GM21529 (cell line): ENCODE data around the gene KCNB1.

Experiments
- ATAC-seq: cut with Tn5 transposase; IDR thresholded peaks from one replicate; pipeline ENCODE4 v1.9.1; 2021; ENCODE audit not compliant: unreplicated experiment

KCNB1 gene

GRCh38 chr20:49471397-49471796 lies 11.1 kb downstream of the KCNB1 start:
- ATAC-seq = no peak

- no peak for ATAC-seq
Observed at GRCh38 chr20:49470922-49471321, 11.5 kb downstream of the KCNB1 start.

GRCh38 chr20:49469060-49469459 lies 13.4 kb downstream of the KCNB1 start:
- no peak for ATAC-seq

- ATAC-seq = no peak
Observed at GRCh38 chr20:49468412-49468811, 14.1 kb downstream of the KCNB1 start.

GRCh38 chr20:49466114-49466912 lies 16.2 kb downstream of the KCNB1 start:
- ATAC-seq = no peak

- ATAC-seq = no peak
Observed at GRCh38 chr20:49464556-49464955, 17.9 kb downstream of the KCNB1 start.

GRCh38 chr20:49462626-49463025 lies 19.8 kb downstream of the KCNB1 start:
- no peak for ATAC-seq

- no peak for ATAC-seq
Observed at GRCh38 chr20:49461894-49462620, 20.4 kb downstream of the KCNB1 start.

GRCh38 chr20:49460916-49461315 lies 21.6 kb downstream of the KCNB1 start:
- no peak for ATAC-seq

GRCh38 chr20:49460131-49460530 lies 22.3 kb downstream of the KCNB1 start:
- no peak for ATAC-seq

- ATAC-seq = no peak
Observed at GRCh38 chr20:49459684-49460083, 22.8 kb downstream of the KCNB1 start.

- no peak for ATAC-seq
Observed at GRCh38 chr20:49457444-49457843, 25.0 kb downstream of the KCNB1 start.

GRCh38 chr20:49456646-49457045 lies 25.8 kb downstream of the KCNB1 start:
- ATAC-seq = no peak

GRCh38 chr20:49455691-49456090 lies 26.8 kb downstream of the KCNB1 start:
- no peak for ATAC-seq

- no peak for ATAC-seq
Observed at GRCh38 chr20:49452011-49452482, 30.4 kb downstream of the KCNB1 start.

- no peak for ATAC-seq
Observed at GRCh38 chr20:49450281-49450721, 32.2 kb downstream of the KCNB1 start.

GRCh38 chr20:49448917-49449316 lies 33.6 kb downstream of the KCNB1 start:
- no peak for ATAC-seq

- ATAC-seq = no peak
Observed at GRCh38 chr20:49447946-49448809, 34.3 kb downstream of the KCNB1 start.

- no peak for ATAC-seq
Observed at GRCh38 chr20:49447364-49447763, 35.1 kb downstream of the KCNB1 start.

GRCh38 chr20:49446808-49447207 lies 35.7 kb downstream of the KCNB1 start:
- ATAC-seq = no peak

- ATAC-seq = no peak
Observed at GRCh38 chr20:49446080-49446479, 36.4 kb downstream of the KCNB1 start.
